ENCODE results near the gene NUDT2. TPM values are rescaled to one million over a fixed set of nuclear protein-coding genes. Genes with fewer than 3 reads are reported as not detected.

The NUDT2 gene
- total RNA-seq (2022) (10.1 and 12.2 TPM in 2 replicates), Bru-seq, nascent RNA (percentile 61 among the genes with signal in this experiment), BruChase-seq, experiment 1, labeled RNA remaining after a 6-hour chase (percentile 60 among the genes with signal in this experiment), BruChase-seq, experiment 2, labeled RNA remaining after a 2-hour chase (percentile 70 among the genes with signal in this experiment)
- long read RNA-seq, transcript NUDT2-201 (4 exons, 960 nt) = major isoform, 5 of 17 reads
- long read RNA-seq, partial matches to known transcripts = 7 of 17 reads
- long read RNA-seq, other reads (novel, unspliced or antisense) = 1 of 17 reads

- BruUV-seq (replicated peaks) = no TSS peak
Observed at GRCh38 chr9:34328987-34329832, at the start of gene NUDT2, which contains the start of gene KIF24. Gene NUDT2, plus strand, starts transcription at chr9:34329569. Its CDS starts 9,471 bp downstream, at chr9:34339040. Gene KIF24, minus strand, starts transcription at chr9:34329268. Its CDS starts 17,922 bp downstream, at chr9:34311346.

GRCh38 chr9:34282096-34282495, 47.3 kb upstream of the NUDT2 start:
- no peaks in the 10 kb centered on the region for H3K27me3 Mint-ChIP-seq (ENCODE audit: unreplicated experiment)
- CTCF ChIA-PET = no interaction called here
- no peaks in the 10 kb centered on the region for H3K36me3 Mint-ChIP-seq (ENCODE audit: insufficient read depth, unreplicated experiment)
- TF ChIP-seq CTCF (IDR thresholded peaks at IDR 0.05; ENCODE audit: unreplicated experiment) = no peak
- no peak overlapping the region for H3K27ac Mint-ChIP-seq (ENCODE audit: unreplicated experiment)
- no peaks in the 10 kb centered on the region for H3K9me3 Mint-ChIP-seq (ENCODE audit: low read depth, unreplicated experiment)
- H3K4me1 Mint-ChIP-seq (ENCODE audit: low read depth, unreplicated experiment) = no peaks in the 10 kb centered on the region
- H3K4me3 Mint-ChIP-seq (ENCODE audit: low read depth, unreplicated experiment) = no peak overlapping the region
- DNase-seq = no peak
- no TSS peak for BruUV-seq (replicated peaks)
- intact Hi-C loops (cut with micrococcal nuclease; ENCODE audit: unreplicated experiment) = no loop called here

More at GRCh38 chr9:34328987-34329832, at the start of gene NUDT2, which contains the start of gene KIF24:
- peaks cover 15% of the 10 kb centered on the region for H3K4me1 Mint-ChIP-seq (ENCODE audit: low read depth, unreplicated experiment)
- H3K4me3 Mint-ChIP-seq (ENCODE audit: low read depth, unreplicated experiment) = peak within 1 kb of the TSS; percentile 89
- H3K9me3 Mint-ChIP-seq (ENCODE audit: low read depth, unreplicated experiment) = no peaks in the 10 kb centered on the region
- peaks cover 19% of the 10 kb centered on the region for H3K36me3 Mint-ChIP-seq (ENCODE audit: insufficient read depth, unreplicated experiment)
- H3K27me3 Mint-ChIP-seq (ENCODE audit: unreplicated experiment) = no peaks in the 10 kb centered on the region
- peak within 1 kb of the TSS; percentile 87 for H3K27ac Mint-ChIP-seq (ENCODE audit: unreplicated experiment)
- intact Hi-C loops (cut with micrococcal nuclease; ENCODE audit: unreplicated experiment) = no loop called here
- CTCF ChIA-PET = no interaction called here
- no peak for TF ChIP-seq CTCF (IDR thresholded peaks at IDR 0.05; ENCODE audit: unreplicated experiment)
- peak; percentile 92 for DNase-seq

GRCh38 chr9:34289159-34289558, 40.2 kb upstream of the NUDT2 start:
- CTCF ChIA-PET = no interaction called here
- no peaks in the 10 kb centered on the region for H3K4me1 Mint-ChIP-seq (ENCODE audit: low read depth, unreplicated experiment)
- TF ChIP-seq CTCF (IDR thresholded peaks at IDR 0.05; ENCODE audit: unreplicated experiment) = no peak
- H3K27ac Mint-ChIP-seq (ENCODE audit: unreplicated experiment) = no peak overlapping the region
- no peak for DNase-seq
- H3K4me3 Mint-ChIP-seq (ENCODE audit: low read depth, unreplicated experiment) = no peak overlapping the region
- intact Hi-C loops (cut with micrococcal nuclease; ENCODE audit: unreplicated experiment) = no loop called here
- BruUV-seq (replicated peaks) = no TSS peak
- no peaks in the 10 kb centered on the region for H3K36me3 Mint-ChIP-seq (ENCODE audit: insufficient read depth, unreplicated experiment)
- no peaks in the 10 kb centered on the region for H3K9me3 Mint-ChIP-seq (ENCODE audit: low read depth, unreplicated experiment)
- H3K27me3 Mint-ChIP-seq (ENCODE audit: unreplicated experiment) = no peaks in the 10 kb centered on the region

GRCh38 chr9:34291023-34291422, 38.3 kb upstream of the NUDT2 start:
- Mint-ChIP-seq H3K9me3 (ENCODE audit: low read depth, unreplicated experiment) (no peaks in the 10 kb centered on the region), H3K27me3 (ENCODE audit: unreplicated experiment) (no peaks in the 10 kb centered on the region), H3K4me1 (ENCODE audit: low read depth, unreplicated experiment) (no peaks in the 10 kb centered on the region), H3K36me3 (ENCODE audit: insufficient read depth, unreplicated experiment) (no peaks in the 10 kb centered on the region), H3K27ac (ENCODE audit: unreplicated experiment) (no peak overlapping the region), H3K4me3 (ENCODE audit: low read depth, unreplicated experiment) (no peak overlapping the region)
- DNase-seq = no peak
- intact Hi-C loops (cut with micrococcal nuclease; ENCODE audit: unreplicated experiment) = no loop called here
- CTCF ChIA-PET = no interaction called here
- TF ChIP-seq CTCF (IDR thresholded peaks at IDR 0.05; ENCODE audit: unreplicated experiment) = no peak
- no TSS peak for BruUV-seq (replicated peaks)
